Measurements from ENCODE around the gene COL18A1. TPM values are rescaled to one million over a fixed set of nuclear protein-coding genes. Genes with fewer than 3 reads are reported as not detected.
A peak's percentile ranks its signal among the peaks of the same experiment; 100 is the strongest.

Gene COL18A1
- total RNA-seq, 1 donor from 2014 or later = 51.6 TPM

- ATAC-seq (no peak), DNase-seq (ENCODE audit: missing footprints) (peak; percentile 8)
- intact Hi-C loops (cut with DNase I) = no loop called here
These were observed 106.0 kb downstream of the COL18A1 start for GRCh38 chr21:45511007-45511406.

- intact Hi-C loops (cut with DNase I) = no loop called here
- ATAC-seq = no peak
These were observed 106.9 kb downstream of the COL18A1 start for GRCh38 chr21:45511661-45512431.

GRCh38 chr21:45512626-45513002, 107.6 kb downstream of the COL18A1 start:
- ATAC-seq (no peak), DNase-seq (ENCODE audit: missing footprints) (peak; percentile 60)
- intact Hi-C loops (cut with DNase I) = no loop called here

More at GRCh38 chr21:45511661-45512431, 106.9 kb downstream of the COL18A1 start:
- peak; percentile 48 for DNase-seq (ENCODE audit: missing footprints)

GRCh38 chr21:45513003-45513717, 108.2 kb downstream of the COL18A1 start:
- ATAC-seq (no peak), DNase-seq (ENCODE audit: missing footprints) (peak; percentile 67)
- intact Hi-C loops (cut with DNase I) = no loop called here

GRCh38 chr21:45513741-45514310, 108.9 kb downstream of the COL18A1 start:
- intact Hi-C loops (cut with DNase I) = no loop called here
- ATAC-seq = no peak
- peak; percentile 31 for DNase-seq (ENCODE audit: missing footprints)

GRCh38 chr21:45514311-45515021, 109.5 kb downstream of the COL18A1 start:
- ATAC-seq = no peak
- peak; percentile 66 for DNase-seq (ENCODE audit: missing footprints)
- intact Hi-C loops (cut with DNase I) = no loop called here

GRCh38 chr21:45515241-45516061, 110.5 kb downstream of the COL18A1 start:
- DNase-seq (ENCODE audit: missing footprints) (peak; percentile 57), ATAC-seq (no peak)
- intact Hi-C loops (cut with DNase I) = no loop called here

- ATAC-seq (no peak), DNase-seq (ENCODE audit: missing footprints) (peak; percentile 33)
- intact Hi-C loops (cut with DNase I) = no loop called here
These were observed 111.2 kb downstream of the COL18A1 start for GRCh38 chr21:45516071-45516670.

GRCh38 chr21:45516671-45517151, 111.7 kb downstream of the COL18A1 start:
- intact Hi-C loops (cut with DNase I) = no loop called here
- ATAC-seq (no peak), DNase-seq (ENCODE audit: missing footprints) (peak; percentile 62)

GRCh38 chr21:45517249-45518065, 112.5 kb downstream of the COL18A1 start:
- DNase-seq (ENCODE audit: missing footprints) (peak; percentile 70), ATAC-seq (no peak)
- intact Hi-C loops (cut with DNase I) = no loop called here

- no peak for ATAC-seq
- DNase-seq (ENCODE audit: missing footprints) = no peak
- intact Hi-C loops (cut with DNase I) = no loop called here
These were observed 113.8 kb downstream of the COL18A1 start for GRCh38 chr21:45518742-45519141.

GRCh38 chr21:45519182-45519581, 114.2 kb downstream of the COL18A1 start:
- DNase-seq (ENCODE audit: missing footprints) (no peak), ATAC-seq (no peak)
- intact Hi-C loops (cut with DNase I) = no loop called here

GRCh38 chr21:45521241-45521640, 116.3 kb downstream of the COL18A1 start:
- DNase-seq (ENCODE audit: missing footprints) (no peak), ATAC-seq (no peak)
- intact Hi-C loops (cut with DNase I) = no loop called here

- ATAC-seq (no peak), DNase-seq (ENCODE audit: missing footprints) (no peak)
- intact Hi-C loops (cut with DNase I) = no loop called here
These were observed 117.4 kb downstream of the COL18A1 start for GRCh38 chr21:45522381-45522780.

- intact Hi-C loops (cut with DNase I) = no loop called here
- ATAC-seq (no peak), DNase-seq (ENCODE audit: missing footprints) (peak; percentile 33)
These were observed 118.0 kb downstream of the COL18A1 start for GRCh38 chr21:45522986-45523385.

- DNase-seq (ENCODE audit: missing footprints) (peak; percentile 48), ATAC-seq (no peak)
- intact Hi-C loops (cut with DNase I) = no loop called here
These were observed 118.6 kb downstream of the COL18A1 start for GRCh38 chr21:45523411-45524101.

- DNase-seq (ENCODE audit: missing footprints) = no peak
- intact Hi-C loops (cut with DNase I) = no loop called here
- no peak for ATAC-seq
These were observed 119.8 kb downstream of the COL18A1 start for GRCh38 chr21:45524756-45525152.

Data from Right ventricle myocardium inferior (tissue), 1 donor.